Small intestine (tissue), 7 donors: ENCODE results near the gene RGS12. TPM values are rescaled to one million over a fixed set of nuclear protein-coding genes. Genes with fewer than 3 reads are reported as not detected.

ENCODE experiments used
- DNase-seq, 2 donors: peaks; one replicate each; pipeline versions ENCODE4 v3.0.0 to v3.0.0-alpha.2; 2013
- FAIRE-seq: peaks from 2 replicates; lab custom pipeline; 2012; peaks lifted over from hg19 to GRCh38; lab: Jason Lieb, UNC
- H3K27ac ChIP-seq, 3 donors: one replicate each; pipeline ENCODE4 v1.5.1; 2013; ENCODE audit warnings: low read length in 2 of 3, mild to moderate bottlenecking in 2 of 3, control low read depth in 1 of 3, inconsistent platforms in 1 of 3, low read depth in 1 of 3, moderate library complexity in 1 of 3
- H3K27me3 ChIP-seq, 3 donors: one replicate each; pipeline ENCODE4 v1.6.1; 2013; ENCODE audit warnings: low read length in 3 of 3, inconsistent platforms in 1 of 3; ENCODE audit not compliant: control insufficient read depth in 3 of 3, insufficient read depth in 3 of 3
- H3K36me3 ChIP-seq, 3 donors: one replicate each; pipeline ENCODE4 v1.6.1; 2013; ENCODE audit warnings: low read length in 3 of 3, inconsistent platforms in 1 of 3, low read depth in 1 of 3, mild to moderate bottlenecking in 1 of 3, moderate library complexity in 1 of 3; ENCODE audit not compliant: control insufficient read depth in 3 of 3, insufficient read depth in 2 of 3
- H3K4me1 ChIP-seq, 3 donors: one replicate each; pipeline ENCODE4 v1.6.1; 2013; ENCODE audit warnings: low read length in 2 of 3, inconsistent platforms in 1 of 3, low read depth in 1 of 3, mild to moderate bottlenecking in 1 of 3, moderate library complexity in 1 of 3; ENCODE audit not compliant: control insufficient read depth in 3 of 3, insufficient read depth in 2 of 3
- H3K4me3 ChIP-seq, 3 donors: one replicate each; pipeline ENCODE4 v1.5.1; 2013; ENCODE audit warnings: low read length in 3 of 3, control low read depth in 1 of 3, inconsistent platforms in 1 of 3, low read depth in 1 of 3, mild to moderate bottlenecking in 1 of 3, moderate library complexity in 1 of 3
- H3K9me3 ChIP-seq, 2 donors: one replicate each; pipeline ENCODE4 v1.6.1; 2013; ENCODE audit warnings: low read depth in 1 of 2, low read length in 1 of 2; ENCODE audit not compliant: control insufficient read depth in 2 of 2, insufficient read depth in 1 of 2
- WGBS, 3 donors: extraction: QIAGEN DNeasy Blood & Tissue Kit; methylation state at CpG; one replicate each; pipeline ENCODE4 v1.1.7; 2013; 5-methylcytosine and 5-hydroxymethylcytosine counted together
- polyA plus RNA-seq, 4 donors: library from polyadenylated mRNA; stranded (reverse) in 3 of 4; unstranded in 1 of 4; fragments of 200-250 nt in 3 of 4; fragments of 120-200 nt in 1 of 4; gene quantifications; one replicate each; pipeline versions ENCODE4 v1.2.1 to v1.2.3, GENCODE V29; 2013
- donor health status: healthy with polysubstance abuse.
- donor health status: control.
- donor health status: control.
- donor health status: Bipolar disorder and iron deficiency.
- donor health status: healthy.

Gene RGS12
- polyA plus RNA-seq, 4 donors, result 6.5 to 28.9 (median 12.6) TPM

- Histone ChIP-seq H3K4me1 (peaks cover 0 to 14% (median 0%) of the 10 kb centered on the region in 3 donors), H3K9me3 (no peaks in the 10 kb centered on the region), H3K4me3 (no peak overlapping the region), H3K36me3 (peaks cover 0 to 12% (median 0%) of the 10 kb centered on the region in 3 donors), H3K27me3 (no peaks in the 10 kb centered on the region), H3K27ac (no peak overlapping the region)
- 92 to 93% (median 92%) methylated on average over 31 of the region's 31 CpGs for WGBS, 3 donors
- FAIRE-seq, result no peak
- DNase-seq, result no peak
These were observed 15.2 kb downstream of the RGS12 start for GRCh38 chr4:3307891-3308575.

GRCh38 chr4:3308691-3309090 lies 15.9 kb downstream of the RGS12 start:
- peak; percentile 31 to 32 for DNase-seq
- Histone ChIP-seq H3K4me3 (no peak overlapping the region), H3K9me3 (no peaks in the 10 kb centered on the region), H3K4me1 (peaks cover 0 to 14% (median 0%) of the 10 kb centered on the region in 3 donors), H3K27ac (no peak overlapping the region), H3K36me3 (peaks cover 0 to 19% (median 0%) of the 10 kb centered on the region in 3 donors), H3K27me3 (no peaks in the 10 kb centered on the region)
- 30 to 63% (median 31%) methylated on average over 13 to 14 of the region's 14 CpGs for WGBS, 3 donors
- FAIRE-seq, result no peak

DNA sequence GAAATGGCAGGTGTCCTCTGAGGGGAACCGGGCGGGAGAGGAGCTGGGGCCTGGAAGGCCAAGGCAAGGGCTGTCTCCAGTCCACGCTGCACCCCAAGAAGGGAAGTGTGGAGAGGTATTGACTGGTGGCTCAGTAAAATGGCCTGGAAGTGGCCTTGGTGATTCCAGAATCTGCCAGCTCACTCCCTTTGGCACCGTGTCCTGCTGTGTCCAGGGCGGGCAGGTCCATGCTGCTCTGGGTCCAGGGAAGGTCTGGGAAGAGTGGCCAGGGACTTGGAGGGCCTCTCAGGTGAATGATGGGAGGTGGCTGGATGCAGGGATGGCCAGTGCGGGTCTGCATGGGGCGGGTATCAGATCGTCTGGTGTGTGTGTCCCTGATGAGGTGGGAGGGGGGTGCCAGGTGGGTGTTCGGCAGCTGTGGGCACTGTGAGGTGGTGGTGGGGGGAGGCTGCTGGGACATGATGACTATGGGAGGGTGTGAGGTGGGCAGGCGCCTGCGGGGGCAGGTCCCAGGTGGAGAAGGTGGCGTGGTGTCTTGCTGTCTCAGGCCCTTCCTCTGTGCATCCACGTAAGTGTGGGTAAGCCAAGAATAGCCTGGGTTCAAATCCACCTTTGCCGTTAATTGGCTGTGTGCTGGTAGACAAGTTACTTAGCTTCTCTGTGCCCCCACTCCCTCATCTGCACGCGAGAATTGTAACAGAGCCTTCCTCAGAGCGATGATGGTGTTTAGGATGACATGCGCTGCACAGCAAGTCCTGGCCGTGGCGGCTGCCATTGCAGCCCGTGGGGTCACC lies 17.7 kb downstream of the RGS12 start:
- DNase-seq (no peak), FAIRE-seq (no peak)
- Histone ChIP-seq H3K9me3 (no peaks in the 10 kb centered on the region), H3K4me3 (no peak overlapping the region), H3K27me3 (no peaks in the 10 kb centered on the region), H3K27ac (no peak overlapping the region), H3K4me1 (peaks cover 0 to 11% (median 0%) of the 10 kb centered on the region in 3 donors), H3K36me3 (peaks cover 0 to 18% (median 0%) of the 10 kb centered on the region in 3 donors)
- 85 to 87% (median 86%) methylated on average over 19 to 21 of the region's 21 CpGs for WGBS, 3 donors

DNA sequence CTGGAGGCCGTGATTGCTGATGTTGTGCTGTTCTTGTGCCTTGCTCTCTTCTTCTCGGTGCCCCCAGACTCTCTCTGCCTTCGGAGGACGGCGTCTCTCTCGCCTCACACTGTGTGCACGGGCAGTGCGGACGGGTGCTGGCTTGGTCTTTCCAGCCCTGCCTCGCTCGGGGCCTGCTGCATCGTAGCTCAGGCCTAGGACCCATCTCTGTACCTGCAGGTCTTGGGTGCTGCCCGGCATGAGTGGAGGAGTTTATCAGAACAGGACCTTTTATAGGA lies 18.2 kb downstream of the RGS12 start:
- Histone ChIP-seq H3K9me3 (no peaks in the 10 kb centered on the region), H3K4me3 (no peak overlapping the region), H3K27me3 (no peaks in the 10 kb centered on the region), H3K4me1 (peaks cover 0 to 11% (median 0%) of the 10 kb centered on the region in 3 donors), H3K36me3 (peaks cover 0 to 19% (median 0%) of the 10 kb centered on the region in 3 donors), H3K27ac (no peak overlapping the region)
- 86 to 90% (median 88%) methylated on average over 13 of the region's 13 CpGs for WGBS, 3 donors
- no peak for DNase-seq
- no peak for FAIRE-seq

DNA sequence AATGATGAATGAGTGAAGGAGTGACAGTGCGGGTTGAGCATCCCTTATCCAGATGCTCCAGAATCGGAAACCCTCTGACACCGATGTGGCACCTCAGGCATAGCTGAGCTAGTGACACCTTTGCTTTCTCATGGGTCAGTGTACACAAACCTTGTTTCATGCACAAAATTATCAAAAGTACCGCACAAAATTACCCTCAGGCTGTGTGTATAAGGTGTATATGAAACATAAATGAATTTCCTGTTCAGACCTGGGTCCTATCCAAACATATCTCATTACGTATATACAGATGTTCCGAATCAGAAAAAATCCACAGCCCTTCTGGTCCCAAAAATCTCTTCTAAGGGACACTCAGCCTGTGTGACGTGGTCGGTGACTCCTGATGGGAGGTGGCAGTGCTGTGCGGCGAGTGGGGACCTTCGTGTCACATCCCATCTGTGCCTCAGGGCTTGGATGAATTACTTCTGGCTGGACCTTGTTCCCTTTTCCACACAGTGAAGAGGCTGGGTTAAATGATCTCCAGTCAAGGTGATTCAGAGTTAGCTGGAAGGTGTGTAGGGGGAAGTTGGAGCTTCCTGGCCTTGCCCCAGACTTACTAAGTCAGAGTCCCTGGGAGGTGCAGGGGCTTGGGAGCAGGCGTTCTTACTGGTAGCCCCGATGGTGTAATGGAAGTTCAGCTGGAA lies 18.8 kb downstream of the RGS12 start:
- DNase-seq (peak; percentile 78 to 92), FAIRE-seq (no peak)
- Histone ChIP-seq H3K4me3 (no peak overlapping the region), H3K27ac (peak overlapping the region in 2 of 3 donors; percentile 7 to 41), H3K36me3 (peaks cover 0 to 21% (median 0%) of the 10 kb centered on the region in 3 donors), H3K27me3 (no peaks in the 10 kb centered on the region), H3K9me3 (no peaks in the 10 kb centered on the region), H3K4me1 (peaks cover 0 to 11% (median 0%) of the 10 kb centered on the region in 3 donors)
- 32 to 71% (median 60%) methylated on average over 13 of the region's 13 CpGs for WGBS, 3 donors

GRCh38 chr4:3312362-3312761 lies 19.5 kb downstream of the RGS12 start:
- Histone ChIP-seq H3K27ac (peak overlapping the region in 2 of 3 donors; percentile 7 to 28), H3K4me1 (peaks cover 0 to 11% (median 0%) of the 10 kb centered on the region in 3 donors), H3K4me3 (no peak overlapping the region), H3K27me3 (no peaks in the 10 kb centered on the region), H3K36me3 (peaks cover 0 to 28% (median 0%) of the 10 kb centered on the region in 3 donors), H3K9me3 (no peaks in the 10 kb centered on the region)
- WGBS, 3 donors, result 72 to 79% (median 78%) methylated on average over 8 of the region's 8 CpGs
- DNase-seq (no peak), FAIRE-seq (no peak)

DNA sequence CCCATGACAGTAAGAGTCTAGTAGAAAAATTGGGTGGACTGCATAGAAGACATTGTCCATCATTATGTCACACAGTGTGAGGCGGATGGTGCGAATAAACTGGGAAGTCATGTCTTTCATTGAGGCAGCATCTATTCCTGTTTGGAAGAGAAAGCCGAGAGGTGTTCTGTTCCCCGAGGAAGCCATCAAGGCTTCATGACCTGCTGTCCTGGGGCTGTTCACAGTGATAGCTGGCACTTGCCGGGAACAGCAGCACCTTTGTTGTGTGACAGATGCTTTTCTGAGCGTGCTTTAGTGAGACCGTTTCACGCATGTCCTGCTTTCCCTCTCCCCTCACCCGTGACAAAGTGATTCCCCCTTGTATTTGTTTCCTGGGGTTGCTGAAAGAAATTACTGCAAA lies 20.3 kb downstream of the RGS12 start:
- no peaks in the 10 kb centered on the region for H3K27me3 ChIP-seq
- 90 to 95% (median 93%) methylated on average over 9 of the region's 9 CpGs for WGBS, 3 donors
- H3K4me1 ChIP-seq, result peaks cover 0 to 11% (median 0%) of the 10 kb centered on the region in 3 donors
- no peak for FAIRE-seq
- H3K36me3 ChIP-seq, result peaks cover 0 to 36% (median 0%) of the 10 kb centered on the region in 3 donors
- no peak overlapping the region for H3K27ac ChIP-seq
- no peak for DNase-seq
- H3K4me3 ChIP-seq, result no peak overlapping the region
- H3K9me3 ChIP-seq, result no peaks in the 10 kb centered on the region

GRCh38 chr4:3313556-3314228 lies 20.9 kb downstream of the RGS12 start:
- Histone ChIP-seq H3K4me1 (peaks cover 0 to 15% (median 0%) of the 10 kb centered on the region in 3 donors), H3K4me3 (no peak overlapping the region), H3K27me3 (no peaks in the 10 kb centered on the region), H3K9me3 (no peaks in the 10 kb centered on the region), H3K27ac (no peak overlapping the region), H3K36me3 (peaks cover 0 to 40% (median 0%) of the 10 kb centered on the region in 3 donors)
- WGBS, 3 donors, result 90 to 94% (median 90%) methylated on average over 16 of the region's 16 CpGs
- peak; percentile 30 for FAIRE-seq
- DNase-seq, result no peak
